HL-60 (cell line): ENCODE results near the gene APOA4.

Experiments
- GABPA ChIP-seq: IDR thresholded peaks from 2 replicates; pipeline ENCODE4 v1.6.1; 2012; ENCODE audit warnings: low read depth
- POLR2AphosphoS5 ChIP-seq: IDR thresholded peaks from 2 replicates; pipeline ENCODE4 v1.6.1; 2012; ENCODE audit warnings: low read depth
- SPI1 ChIP-seq: IDR thresholded peaks from 2 replicates; pipeline ENCODE4 v1.6.1; 2012; ENCODE audit warnings: low read depth, mild to moderate bottlenecking, borderline replicate concordance
- TF ChIP-seq, protein P1 (sequence below): IDR thresholded peaks from one replicate; pipeline ENCODE4 v1.5.1; 2011; ENCODE audit warnings: low read length, control low read depth, inconsistent platforms; ENCODE audit not compliant: insufficient read depth

DNA sequence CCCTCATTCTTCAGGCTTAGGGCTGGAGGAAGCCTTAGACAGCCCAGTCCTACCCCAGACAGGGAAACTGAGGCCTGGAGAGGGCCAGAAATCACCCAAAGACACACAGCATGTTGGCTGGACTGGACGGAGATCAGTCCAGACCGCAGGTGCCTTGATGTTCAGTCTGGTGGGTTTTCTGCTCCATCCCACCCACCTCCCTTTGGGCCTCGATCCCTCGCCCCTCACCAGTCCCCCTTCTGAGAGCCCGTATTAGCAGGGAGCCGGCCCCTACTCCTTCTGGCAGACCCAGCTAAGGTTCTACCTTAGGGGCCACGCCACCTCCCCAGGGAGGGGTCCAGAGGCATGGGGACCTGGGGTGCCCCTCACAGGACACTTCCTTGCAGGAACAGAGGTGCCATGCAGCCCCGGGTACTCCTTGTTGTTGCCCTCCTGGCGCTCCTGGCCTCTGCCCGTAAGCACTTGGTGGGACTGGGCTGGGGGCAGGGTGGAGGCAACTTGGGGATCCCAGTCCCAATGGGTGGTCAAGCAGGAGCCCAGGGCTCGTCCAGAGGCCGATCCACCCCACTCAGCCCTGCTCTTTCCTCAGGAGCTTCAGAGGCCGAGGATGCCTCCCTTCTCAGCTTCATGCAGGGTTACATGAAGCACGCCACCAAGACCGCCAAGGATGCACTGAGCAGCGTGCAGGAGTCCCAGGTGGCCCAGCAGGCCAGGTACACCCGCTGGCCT, 7.2 kb upstream of the APOA4 start:
- TF ChIP-seq POLR2AphosphoS5 (no peak), GABPA (no peak), SPI1 (no peak)
- TF ChIP-seq, protein P1, sequence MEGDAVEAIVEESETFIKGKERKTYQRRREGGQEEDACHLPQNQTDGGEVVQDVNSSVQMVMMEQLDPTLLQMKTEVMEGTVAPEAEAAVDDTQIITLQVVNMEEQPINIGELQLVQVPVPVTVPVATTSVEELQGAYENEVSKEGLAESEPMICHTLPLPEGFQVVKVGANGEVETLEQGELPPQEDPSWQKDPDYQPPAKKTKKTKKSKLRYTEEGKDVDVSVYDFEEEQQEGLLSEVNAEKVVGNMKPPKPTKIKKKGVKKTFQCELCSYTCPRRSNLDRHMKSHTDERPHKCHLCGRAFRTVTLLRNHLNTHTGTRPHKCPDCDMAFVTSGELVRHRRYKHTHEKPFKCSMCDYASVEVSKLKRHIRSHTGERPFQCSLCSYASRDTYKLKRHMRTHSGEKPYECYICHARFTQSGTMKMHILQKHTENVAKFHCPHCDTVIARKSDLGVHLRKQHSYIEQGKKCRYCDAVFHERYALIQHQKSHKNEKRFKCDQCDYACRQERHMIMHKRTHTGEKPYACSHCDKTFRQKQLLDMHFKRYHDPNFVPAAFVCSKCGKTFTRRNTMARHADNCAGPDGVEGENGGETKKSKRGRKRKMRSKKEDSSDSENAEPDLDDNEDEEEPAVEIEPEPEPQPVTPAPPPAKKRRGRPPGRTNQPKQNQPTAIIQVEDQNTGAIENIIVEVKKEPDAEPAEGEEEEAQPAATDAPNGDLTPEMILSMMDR, result no peak
